HL-60 (cell line): ENCODE measurements around the gene WWOX.

Source experiments
- DNase-seq, 2 experiments: peaks; one replicate each; pipeline ENCODE4 v3.0.0-alpha.2; 2010 to 2020; ENCODE audit warnings: low read depth in 1 of 2, low spot score in 1 of 2
- H3K27ac ChIP-seq: fragments of 250-450 bp; sonication (Bioruptor Pico); replicated peaks from 2 replicates; pipeline ENCODE4 v1.5.1; 2020; ENCODE audit warnings: mild to moderate bottlenecking, moderate library complexity
- H3K27me3 ChIP-seq: fragments of 250-450 bp; sonication (Bioruptor Pico); 2 replicates; pipeline ENCODE4 v1.5.1; 2021; ENCODE audit warnings: mild to moderate bottlenecking, moderate library complexity; ENCODE audit not compliant: insufficient read depth, poor library complexity, severe bottlenecking
- H3K4me3 ChIP-seq: replicated peaks from 2 replicates; pipeline ENCODE4 v1.5.1; 2011; ENCODE audit warnings: mild to moderate bottlenecking, control low read depth, low read length; ENCODE audit not compliant: insufficient read depth
- GABPA ChIP-seq: IDR thresholded peaks from 2 replicates; pipeline ENCODE4 v1.6.1; 2012; ENCODE audit warnings: low read depth
- POLR2AphosphoS5 ChIP-seq: IDR thresholded peaks from 2 replicates; pipeline ENCODE4 v1.6.1; 2012; ENCODE audit warnings: low read depth
- SPI1 ChIP-seq: IDR thresholded peaks from 2 replicates; pipeline ENCODE4 v1.6.1; 2012; ENCODE audit warnings: low read depth, mild to moderate bottlenecking, borderline replicate concordance
- TF ChIP-seq, protein P1 (sequence below): IDR thresholded peaks from 2 replicates; pipeline ENCODE4 v1.6.1; 2012; ENCODE audit warnings: low read depth; ENCODE audit not compliant: insufficient replicate concordance
- TF ChIP-seq, protein P2 (sequence below): IDR thresholded peaks from one replicate; pipeline ENCODE4 v1.5.1; 2011; ENCODE audit warnings: low read length, control low read depth, inconsistent platforms; ENCODE audit not compliant: insufficient read depth

The WWOX gene

DNA sequence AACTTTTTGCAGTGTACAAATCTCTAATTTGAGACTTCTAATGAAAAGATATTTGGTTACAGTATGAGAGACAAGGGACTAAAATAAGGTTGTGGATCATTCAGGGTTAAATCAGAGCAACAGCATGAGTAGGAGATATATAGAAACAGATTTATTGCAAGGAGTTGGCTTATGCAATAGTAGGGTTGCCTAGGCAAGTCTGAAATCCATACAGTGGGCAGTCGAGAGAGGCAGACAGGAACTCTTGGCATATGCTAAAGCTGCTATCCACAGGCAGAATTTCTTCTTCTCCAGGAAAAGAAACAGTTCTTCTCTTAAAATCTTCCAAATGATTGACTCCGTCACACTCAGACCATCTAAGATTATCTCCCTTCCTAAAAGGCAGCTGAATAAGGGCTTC lies 1000.3 kb downstream of the WWOX start:
- TF ChIP-seq, protein P1, sequence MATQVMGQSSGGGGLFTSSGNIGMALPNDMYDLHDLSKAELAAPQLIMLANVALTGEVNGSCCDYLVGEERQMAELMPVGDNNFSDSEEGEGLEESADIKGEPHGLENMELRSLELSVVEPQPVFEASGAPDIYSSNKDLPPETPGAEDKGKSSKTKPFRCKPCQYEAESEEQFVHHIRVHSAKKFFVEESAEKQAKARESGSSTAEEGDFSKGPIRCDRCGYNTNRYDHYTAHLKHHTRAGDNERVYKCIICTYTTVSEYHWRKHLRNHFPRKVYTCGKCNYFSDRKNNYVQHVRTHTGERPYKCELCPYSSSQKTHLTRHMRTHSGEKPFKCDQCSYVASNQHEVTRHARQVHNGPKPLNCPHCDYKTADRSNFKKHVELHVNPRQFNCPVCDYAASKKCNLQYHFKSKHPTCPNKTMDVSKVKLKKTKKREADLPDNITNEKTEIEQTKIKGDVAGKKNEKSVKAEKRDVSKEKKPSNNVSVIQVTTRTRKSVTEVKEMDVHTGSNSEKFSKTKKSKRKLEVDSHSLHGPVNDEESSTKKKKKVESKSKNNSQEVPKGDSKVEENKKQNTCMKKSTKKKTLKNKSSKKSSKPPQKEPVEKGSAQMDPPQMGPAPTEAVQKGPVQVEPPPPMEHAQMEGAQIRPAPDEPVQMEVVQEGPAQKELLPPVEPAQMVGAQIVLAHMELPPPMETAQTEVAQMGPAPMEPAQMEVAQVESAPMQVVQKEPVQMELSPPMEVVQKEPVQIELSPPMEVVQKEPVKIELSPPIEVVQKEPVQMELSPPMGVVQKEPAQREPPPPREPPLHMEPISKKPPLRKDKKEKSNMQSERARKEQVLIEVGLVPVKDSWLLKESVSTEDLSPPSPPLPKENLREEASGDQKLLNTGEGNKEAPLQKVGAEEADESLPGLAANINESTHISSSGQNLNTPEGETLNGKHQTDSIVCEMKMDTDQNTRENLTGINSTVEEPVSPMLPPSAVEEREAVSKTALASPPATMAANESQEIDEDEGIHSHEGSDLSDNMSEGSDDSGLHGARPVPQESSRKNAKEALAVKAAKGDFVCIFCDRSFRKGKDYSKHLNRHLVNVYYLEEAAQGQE = no peak
- no peak for TF ChIP-seq SPI1
- TF ChIP-seq GABPA = no peak
- TF ChIP-seq POLR2AphosphoS5 = no peak
- TF ChIP-seq, protein P2, sequence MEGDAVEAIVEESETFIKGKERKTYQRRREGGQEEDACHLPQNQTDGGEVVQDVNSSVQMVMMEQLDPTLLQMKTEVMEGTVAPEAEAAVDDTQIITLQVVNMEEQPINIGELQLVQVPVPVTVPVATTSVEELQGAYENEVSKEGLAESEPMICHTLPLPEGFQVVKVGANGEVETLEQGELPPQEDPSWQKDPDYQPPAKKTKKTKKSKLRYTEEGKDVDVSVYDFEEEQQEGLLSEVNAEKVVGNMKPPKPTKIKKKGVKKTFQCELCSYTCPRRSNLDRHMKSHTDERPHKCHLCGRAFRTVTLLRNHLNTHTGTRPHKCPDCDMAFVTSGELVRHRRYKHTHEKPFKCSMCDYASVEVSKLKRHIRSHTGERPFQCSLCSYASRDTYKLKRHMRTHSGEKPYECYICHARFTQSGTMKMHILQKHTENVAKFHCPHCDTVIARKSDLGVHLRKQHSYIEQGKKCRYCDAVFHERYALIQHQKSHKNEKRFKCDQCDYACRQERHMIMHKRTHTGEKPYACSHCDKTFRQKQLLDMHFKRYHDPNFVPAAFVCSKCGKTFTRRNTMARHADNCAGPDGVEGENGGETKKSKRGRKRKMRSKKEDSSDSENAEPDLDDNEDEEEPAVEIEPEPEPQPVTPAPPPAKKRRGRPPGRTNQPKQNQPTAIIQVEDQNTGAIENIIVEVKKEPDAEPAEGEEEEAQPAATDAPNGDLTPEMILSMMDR = no peak
- H3K27ac ChIP-seq = no peak overlapping the region
- peak in 1 of 2 experiments; percentile 15 for DNase-seq
- H3K27me3 ChIP-seq = no peaks in the 10 kb centered on the region
- no peak overlapping the region for H3K4me3 ChIP-seq

DNA sequence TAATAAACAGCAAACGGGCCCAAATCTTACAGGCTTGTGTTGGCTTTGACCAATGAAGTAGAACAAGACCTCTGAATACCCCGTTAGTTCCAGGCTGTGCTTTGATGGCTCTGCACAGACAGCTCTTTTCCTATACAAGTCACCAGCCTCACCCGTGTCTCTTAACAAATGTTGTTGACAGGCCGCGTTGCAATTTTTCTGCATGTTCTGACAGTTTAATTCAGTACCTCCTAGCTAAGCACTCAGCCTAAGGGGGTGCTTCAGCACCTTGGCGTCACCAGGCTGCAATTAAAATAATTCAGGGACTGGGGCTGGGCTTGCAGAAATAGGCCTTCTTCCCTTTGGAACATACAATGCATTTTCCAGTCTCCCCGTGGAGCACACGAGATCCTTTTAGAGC lies 1001.0 kb downstream of the WWOX start:
- Histone ChIP-seq H3K27ac (no peak overlapping the region), H3K27me3 (no peaks in the 10 kb centered on the region), H3K4me3 (no peak overlapping the region)
- TF ChIP-seq SPI1 (no peak), POLR2AphosphoS5 (no peak), GABPA (no peak)
- TF ChIP-seq, protein P2 = no peak
- TF ChIP-seq, protein P1 = no peak
- DNase-seq = no peak

DNA sequence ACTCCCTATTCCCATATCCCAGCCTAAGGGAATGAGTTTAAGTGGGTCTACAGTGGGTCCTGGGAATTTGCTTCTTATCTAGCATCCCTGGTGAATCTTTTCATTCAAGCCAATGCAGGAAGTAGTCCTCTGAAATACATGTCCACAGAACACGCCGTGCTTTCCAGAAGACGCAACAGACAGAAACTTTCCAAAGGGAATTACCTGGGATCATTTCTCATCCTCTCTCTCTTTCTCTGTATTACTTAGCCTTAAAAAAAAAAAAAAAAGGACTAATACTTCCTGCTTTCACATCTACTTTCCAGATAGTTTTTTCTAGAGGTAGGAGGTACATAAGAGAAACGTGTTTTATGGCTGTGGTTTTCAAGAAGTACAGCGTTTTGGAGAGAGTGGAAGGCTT lies 1002.0 kb downstream of the WWOX start:
- TF ChIP-seq SPI1 (no peak), GABPA (no peak), POLR2AphosphoS5 (no peak)
- TF ChIP-seq, protein P2 = no peak
- TF ChIP-seq, protein P1 = no peak
- no peak for DNase-seq
- no peak overlapping the region for H3K27ac ChIP-seq

More for the DNA sequence above, 1002.0 kb downstream of the WWOX start:
- H3K27me3 ChIP-seq = no peaks in the 10 kb centered on the region
- no peak overlapping the region for H3K4me3 ChIP-seq
